Epithelial cell of esophagus (primary cell): ENCODE results near the gene TNNT2.

Experiments
- DNase-seq: peaks from one replicate; pipeline ENCODE4 v3.0.0; 2010; ENCODE audit warnings: low read depth
- H3K4me3 ChIP-seq: 2 replicates; pipeline ENCODE4 v1.5.1; 2011; ENCODE audit warnings: mild to moderate bottlenecking, low read length, control low read depth
- TF ChIP-seq, protein P1 (sequence below): IDR thresholded peaks from 2 replicates; pipeline ENCODE4 v1.5.1; 2011; ENCODE audit warnings: low read depth, mild to moderate bottlenecking, low read length, control low read depth, inconsistent platforms; ENCODE audit not compliant: insufficient read depth; ENCODE audit errors: missing control alignments

TNNT2 gene

DNA sequence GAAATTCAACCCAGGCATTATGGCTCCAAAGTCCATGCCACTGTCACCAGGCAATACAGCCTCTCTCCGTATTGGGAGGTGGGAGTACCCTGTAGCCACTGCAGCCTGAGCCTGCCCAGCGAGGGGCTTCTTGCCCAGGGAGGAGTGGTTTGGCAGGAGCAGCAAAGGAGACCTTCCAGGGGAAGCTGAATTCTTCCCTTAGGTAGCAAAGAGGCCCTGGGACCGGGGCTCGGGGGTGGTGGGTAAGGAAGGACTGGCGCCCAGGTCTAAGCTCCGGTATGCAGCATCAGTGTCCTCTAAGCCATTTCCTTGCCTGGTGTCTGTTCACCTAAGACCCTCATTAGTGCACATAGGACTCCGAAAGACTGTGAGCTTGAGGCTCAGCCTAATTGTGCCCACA is 17.0 kb downstream of the TNNT2 start:
- H3K4me3 ChIP-seq, result no peak overlapping the region
- DNase-seq, result no peak
- TF ChIP-seq, protein P1, sequence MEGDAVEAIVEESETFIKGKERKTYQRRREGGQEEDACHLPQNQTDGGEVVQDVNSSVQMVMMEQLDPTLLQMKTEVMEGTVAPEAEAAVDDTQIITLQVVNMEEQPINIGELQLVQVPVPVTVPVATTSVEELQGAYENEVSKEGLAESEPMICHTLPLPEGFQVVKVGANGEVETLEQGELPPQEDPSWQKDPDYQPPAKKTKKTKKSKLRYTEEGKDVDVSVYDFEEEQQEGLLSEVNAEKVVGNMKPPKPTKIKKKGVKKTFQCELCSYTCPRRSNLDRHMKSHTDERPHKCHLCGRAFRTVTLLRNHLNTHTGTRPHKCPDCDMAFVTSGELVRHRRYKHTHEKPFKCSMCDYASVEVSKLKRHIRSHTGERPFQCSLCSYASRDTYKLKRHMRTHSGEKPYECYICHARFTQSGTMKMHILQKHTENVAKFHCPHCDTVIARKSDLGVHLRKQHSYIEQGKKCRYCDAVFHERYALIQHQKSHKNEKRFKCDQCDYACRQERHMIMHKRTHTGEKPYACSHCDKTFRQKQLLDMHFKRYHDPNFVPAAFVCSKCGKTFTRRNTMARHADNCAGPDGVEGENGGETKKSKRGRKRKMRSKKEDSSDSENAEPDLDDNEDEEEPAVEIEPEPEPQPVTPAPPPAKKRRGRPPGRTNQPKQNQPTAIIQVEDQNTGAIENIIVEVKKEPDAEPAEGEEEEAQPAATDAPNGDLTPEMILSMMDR, result no peak

DNA sequence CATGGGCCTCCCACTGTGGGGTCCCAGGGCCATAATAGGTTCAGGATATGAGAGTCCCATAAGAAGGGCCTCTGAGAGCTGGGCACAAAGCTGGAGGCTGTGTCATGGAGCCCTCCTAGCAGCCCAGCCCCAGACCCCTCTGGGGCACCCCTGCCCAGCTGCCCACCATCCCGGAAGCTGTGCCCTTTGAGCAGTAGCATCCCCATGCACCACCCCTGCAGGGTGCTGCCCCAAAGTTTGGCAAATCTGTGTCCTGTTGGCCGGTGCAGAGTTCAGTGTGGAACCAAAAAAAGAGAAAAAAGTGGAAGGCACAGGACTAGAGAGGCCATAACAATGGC is 17.6 kb downstream of the TNNT2 start:
- TF ChIP-seq, protein P1, result no peak
- DNase-seq, result no peak
- H3K4me3 ChIP-seq, result no peak overlapping the region

DNA sequence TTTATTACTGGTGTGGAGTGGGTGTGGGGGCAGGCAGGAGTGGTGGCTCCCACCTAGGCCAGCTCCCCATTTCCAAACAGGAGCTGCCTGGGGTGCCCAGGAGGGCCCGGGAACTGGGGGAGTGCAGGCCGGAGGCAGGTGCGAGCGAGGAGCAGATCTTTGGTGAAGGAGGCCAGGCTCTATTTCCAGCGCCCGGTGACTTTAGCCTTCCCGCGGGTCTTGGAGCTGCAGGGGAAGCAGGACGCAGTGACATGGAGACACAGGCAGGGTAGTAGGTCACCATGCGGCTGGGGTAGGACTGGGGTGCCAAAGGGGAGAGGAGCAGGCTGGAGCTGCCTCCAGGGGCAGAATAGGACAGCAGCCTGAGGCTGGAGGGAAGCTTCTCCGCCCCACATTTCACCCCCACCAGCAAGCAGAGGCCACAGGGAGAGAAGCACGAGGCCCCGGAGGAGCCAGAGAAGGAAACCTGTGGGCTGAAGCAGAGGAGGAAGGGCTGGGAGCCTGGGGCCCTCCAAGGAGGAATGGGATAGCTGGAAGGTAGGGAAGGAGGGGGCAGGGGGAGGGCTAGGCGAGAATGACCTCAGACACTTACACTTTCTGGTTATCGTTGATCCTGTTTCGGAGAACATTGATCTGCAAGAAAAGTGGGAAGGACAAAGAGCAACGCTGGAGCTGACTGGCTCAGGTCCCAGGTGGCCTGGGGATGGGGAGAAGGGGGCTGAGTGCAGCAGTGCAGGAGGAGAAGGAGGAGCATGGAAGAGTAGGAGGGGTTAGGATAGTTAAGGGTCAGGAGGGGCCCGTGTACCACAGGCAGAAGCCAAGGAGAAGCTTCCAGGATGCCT is 18.2 kb downstream of the TNNT2 start:
- no peak for DNase-seq
- TF ChIP-seq, protein P1, result no peak
- no peak overlapping the region for H3K4me3 ChIP-seq

DNA sequence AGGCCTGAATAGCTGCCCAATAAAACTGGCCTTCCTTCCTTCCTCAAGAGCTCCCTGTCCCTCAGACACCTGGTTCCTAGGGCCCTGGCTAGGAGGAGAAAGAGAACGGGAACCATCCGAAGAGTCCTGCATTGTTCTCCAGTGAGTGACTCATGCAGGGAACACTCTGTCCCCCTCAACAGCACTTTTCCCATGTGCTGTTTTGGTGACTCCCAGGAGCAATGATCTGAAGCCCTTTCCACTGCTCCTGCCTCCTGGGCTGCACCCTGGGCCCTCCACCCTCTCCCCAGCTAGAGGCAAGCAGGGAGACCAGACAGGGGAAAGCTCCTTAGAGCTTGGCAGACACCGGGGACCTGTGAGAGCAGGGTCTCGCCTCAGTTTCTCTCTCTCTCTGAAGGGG is 18.9 kb downstream of the TNNT2 start:
- DNase-seq, result peak; percentile 41
- H3K4me3 ChIP-seq, result no peak overlapping the region
- TF ChIP-seq, protein P1, result no peak

DNA sequence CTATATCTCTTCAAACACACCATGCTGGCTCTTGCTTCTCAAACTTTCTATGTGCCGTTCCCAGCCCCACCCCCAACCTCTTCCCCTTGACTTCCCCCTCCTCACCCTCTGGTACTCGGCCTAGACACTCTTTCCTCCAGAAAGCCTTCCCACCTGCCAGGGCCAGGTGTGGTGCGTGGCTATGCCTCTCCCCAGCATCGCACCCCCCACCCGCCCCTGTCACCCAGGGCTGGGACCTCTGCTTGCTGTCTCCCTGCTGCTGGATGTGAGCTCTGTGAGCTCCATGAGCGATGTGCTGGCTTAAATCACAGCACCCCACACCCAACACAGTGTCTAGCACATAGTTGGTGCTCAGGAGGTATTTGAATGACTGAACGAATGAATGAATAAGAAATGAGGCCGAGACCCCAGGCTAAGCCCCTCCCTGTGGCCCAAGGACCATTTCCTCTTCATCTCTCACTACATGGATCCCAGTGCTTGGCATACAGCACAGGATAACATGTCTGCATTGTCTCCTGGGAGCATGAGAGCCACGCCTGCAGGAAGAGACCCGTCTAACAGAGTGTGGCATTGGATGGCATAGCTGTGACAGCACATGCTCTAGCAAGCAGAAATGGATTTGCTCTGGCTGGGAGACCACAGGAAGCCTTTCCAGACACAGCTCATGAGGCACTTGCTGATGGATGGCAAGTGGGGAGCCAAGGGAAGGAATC is 19.7 kb downstream of the TNNT2 start:
- no peak overlapping the region for H3K4me3 ChIP-seq
- no peak for DNase-seq
- TF ChIP-seq, protein P1, result no peak

DNA sequence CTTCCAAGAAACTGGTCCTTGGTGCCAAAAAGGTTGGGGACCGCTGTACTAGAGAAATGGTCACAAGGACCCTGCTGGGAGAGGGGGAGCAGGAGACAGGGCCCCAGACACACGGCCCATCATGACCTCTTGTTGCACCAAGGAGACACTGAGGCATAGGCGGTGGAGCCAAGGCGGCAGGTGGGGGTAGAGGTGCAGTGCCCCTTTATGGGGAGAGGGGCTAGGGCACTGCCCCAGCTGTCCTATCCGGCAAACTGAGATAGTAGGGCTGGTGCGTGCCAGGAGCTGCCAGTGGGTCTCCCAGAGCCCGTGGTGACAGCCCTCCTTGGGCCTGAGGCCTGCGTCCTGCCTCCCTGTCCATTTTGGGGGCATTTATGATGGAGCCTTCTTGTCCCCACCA is 20.3 kb downstream of the TNNT2 start:
- no peak for DNase-seq
- no peak overlapping the region for H3K4me3 ChIP-seq
- TF ChIP-seq, protein P1, result no peak
